Mesenteric fat pad (tissue), 1 donor: ENCODE measurements around the gene ANKS6. TPM values are rescaled to one million over a fixed set of nuclear protein-coding genes. Genes with fewer than 3 reads are reported as not detected.
A peak's percentile ranks its signal among the peaks of the same experiment; 100 is the strongest.

Experiments used
- DNase-seq: peaks from one replicate; pipeline ENCODE4 v3.0.0-alpha.2; 2020; ENCODE audit warnings: low spot score
- total RNA-seq: library from RNA; stranded (reverse); fragmentation: NEBNext Ultra II Directional; extraction: Animal tissue kit (Norgen Biotek cat#: 25700); gene quantifications from one replicate; pipeline ENCODE4 v1.2.1, GENCODE V29; 2021
- donor health status: DM: yes; HTN: yes; CAD: no.

ANKS6 gene
- total RNA-seq, 1 donor from 2014 or later = 18.1 TPM

DNA sequence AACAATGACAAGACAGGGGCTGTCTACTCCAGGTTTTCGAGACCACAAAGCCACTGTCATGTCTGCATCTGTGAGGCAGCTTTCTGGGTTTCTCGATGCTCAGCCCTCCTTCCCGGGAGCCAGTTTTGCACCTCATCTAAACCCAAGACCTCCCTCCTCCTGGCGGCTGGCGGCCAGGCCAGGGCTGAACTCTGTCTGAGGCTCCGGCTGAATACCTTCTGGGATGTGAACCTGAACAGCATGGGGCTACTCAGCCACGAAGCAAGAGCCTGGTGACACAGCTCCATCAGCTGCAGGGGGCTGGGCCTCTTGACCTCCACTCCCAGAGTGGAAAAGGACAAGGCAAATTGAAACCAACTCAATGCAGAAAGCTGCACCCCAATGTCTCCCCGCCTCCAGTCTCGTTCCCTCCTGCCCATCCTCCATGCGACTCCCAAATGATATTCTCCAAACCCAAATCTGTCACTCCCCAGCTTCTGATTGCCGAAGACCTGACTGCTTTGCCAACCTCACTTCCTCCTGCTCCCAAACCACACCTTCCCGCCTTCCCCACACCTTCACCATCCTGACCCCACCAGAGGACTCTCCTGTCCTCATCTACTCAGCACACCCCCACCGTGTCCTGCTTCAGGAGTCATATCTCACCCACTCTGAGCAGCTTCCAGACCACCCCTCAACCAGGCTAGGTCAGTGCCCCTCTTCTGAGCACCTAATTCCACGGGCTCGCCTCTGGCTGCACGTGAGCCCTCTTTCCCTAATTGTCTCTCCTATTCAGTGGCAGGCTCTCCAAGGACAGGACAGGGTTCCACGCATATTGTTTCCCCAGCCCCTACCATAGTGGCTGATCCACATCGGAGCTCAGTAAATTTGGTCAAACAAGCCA lies 4.5 kb downstream of the ANKS6 start:
- peak; percentile 47 for DNase-seq

DNA sequence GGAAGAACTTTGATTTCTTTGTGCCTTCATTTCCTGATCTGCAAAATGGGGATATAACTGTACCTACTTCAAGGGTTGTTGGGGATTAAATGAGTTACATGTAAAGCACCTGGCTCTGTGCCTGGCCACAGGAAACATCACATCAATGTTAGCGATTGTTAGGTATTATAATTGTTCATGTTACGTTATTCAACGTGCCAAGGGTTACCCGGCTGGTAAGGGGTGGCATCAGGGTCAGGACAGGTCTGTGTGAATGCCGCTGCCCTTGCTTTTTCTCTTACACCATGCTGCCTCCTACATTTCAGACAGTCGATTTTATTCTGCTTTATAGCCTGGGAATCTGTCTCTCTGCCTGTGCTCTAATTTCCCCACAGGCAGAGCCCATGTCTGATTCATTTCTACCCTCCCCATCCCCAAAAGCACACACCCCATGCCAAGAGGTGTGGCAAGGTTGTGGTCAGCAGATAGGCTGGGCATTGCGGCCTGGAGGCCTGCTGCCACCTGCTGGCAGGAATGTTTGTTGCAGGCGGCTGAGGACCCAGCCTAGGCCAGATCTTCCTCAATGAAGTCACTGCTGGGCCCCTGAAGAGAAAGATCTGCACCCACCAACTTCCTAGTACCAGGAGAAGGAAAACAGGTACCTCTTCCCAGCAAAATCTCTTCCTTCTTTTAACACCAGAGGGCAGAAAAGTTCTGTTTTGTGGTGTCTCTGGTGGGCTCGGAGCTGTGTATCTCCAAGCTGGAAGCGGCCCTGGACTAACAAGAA lies 5.3 kb downstream of the ANKS6 start:
- peak; percentile 93 for DNase-seq

DNA sequence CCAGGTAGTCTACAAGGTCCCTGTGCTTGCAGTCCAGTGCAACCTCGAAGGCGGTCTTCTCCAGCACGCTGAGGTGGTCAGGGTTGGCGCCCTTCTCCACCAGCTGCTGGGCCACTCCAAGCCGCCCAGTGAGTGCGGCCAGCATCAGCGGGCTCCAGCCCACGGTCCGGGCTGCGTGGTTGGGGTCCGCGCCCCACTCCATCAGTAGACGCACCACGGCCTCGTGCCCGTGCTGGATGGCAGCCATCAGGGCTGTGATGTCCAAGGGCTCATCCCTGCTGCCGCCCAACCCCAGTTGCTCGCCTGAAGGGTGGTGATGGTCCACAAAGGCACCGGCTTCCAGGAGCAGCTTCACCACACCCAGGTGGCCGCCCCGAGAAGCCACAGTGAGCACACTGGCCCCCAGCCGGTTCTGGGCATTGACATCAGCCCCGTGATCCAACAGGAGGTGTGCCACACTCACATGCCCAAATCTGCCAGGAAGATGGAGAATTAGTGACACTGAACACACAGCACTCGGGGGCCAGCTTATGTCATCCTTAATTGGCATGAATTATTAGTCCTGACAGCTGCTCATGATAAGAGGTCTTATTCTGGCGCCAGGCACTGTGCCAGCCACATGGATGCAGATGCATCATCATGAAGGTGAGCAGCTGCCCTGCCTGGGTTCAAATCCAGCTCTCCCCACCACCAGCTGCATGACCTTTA lies 6.1 kb downstream of the ANKS6 start:
- peak; percentile 83 for DNase-seq

DNA sequence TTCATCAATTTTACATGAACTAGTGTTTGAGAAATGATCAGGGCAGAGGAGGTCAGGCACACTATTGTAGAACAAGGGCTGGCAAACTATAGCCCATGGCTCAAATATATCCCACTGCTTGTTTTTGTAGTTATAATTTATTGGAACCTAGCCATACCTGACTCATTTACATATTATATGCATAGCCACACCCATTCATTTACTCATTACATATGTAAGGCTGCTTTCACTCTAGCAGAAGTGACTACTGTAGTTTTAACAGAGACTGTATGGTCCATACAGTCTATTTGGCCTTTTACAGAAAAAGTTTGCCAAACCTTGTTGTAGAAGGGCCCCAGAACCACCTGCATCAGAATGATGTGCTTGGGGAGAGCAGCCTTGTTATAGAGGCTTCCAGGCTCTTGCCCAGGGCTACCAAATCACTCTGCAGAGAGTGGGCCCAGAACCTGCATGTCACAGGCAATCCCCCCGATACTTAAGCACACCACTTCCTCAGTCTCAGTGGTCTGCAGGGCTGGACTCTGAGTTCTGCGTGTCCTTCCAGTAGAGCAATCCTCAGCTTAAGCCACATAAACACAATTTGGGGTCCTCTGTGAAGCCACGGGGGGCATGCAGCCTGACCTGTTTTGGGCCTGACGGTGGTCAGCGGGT lies 6.7 kb downstream of the ANKS6 start:
- peak; percentile 45 for DNase-seq

DNA sequence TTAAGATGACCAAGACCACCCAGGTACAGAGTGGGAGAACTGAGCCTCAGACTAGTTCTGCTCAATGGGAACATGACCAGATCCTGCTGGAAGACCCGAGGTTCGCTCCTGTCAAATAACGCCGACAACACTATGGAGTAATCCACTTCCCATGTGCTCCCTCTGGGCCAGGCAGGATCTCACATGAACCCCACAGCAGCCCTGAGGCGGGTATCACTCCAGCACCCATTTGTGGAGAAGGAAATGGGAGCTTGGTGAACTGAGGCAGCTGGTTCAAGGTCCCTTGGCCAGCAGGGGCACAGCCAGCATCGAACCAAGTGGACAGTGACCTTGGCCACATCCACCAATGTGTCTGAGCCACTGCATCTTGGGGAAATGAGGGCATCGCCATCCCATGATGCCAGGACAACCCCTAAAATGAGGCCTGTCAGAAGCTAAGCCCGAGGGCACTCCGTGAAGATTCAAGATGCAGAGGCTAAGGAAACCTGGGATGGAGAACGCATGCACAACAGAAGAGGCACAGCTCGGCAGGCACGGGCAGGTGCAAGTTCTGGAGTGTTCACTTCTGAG lies 8.5 kb downstream of the ANKS6 start:
- DNase-seq = peak; percentile 65

DNA sequence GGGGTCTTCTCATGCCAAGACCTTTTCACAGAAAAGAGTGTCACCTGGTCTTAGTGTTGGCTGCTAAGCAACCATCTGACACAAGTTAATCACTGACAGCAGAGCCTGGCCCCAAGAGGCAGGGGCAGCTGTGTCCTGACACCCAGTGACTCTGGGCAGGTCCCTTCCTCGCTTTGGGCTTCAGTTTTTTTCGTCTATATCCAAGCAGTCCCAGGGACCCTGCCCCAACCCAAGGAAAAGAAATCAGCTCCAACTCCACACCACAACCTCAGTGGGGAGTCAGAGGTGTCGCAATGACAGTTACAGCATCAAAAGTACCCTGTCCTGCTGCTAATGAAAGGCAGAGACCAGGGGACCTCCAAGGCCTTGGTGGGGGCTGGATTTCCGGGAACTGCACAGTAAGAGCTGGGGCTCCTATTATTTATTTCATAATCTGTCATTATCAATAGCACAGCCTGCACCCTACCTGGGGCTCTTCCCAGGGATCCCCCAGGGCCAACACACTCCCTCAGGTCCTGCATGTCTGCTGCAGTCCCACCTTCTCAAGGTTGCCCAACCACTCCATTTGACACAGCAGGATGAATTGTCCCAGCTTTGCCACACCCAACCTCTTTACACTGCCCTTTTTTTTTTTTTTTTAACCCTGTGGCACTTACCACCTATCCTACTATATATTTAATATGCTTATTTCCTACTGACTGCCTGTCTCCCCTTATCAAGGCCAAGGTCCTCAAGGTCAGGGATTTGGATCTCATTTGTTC lies 9.4 kb downstream of the ANKS6 start:
- peak; percentile 51 for DNase-seq

DNA sequence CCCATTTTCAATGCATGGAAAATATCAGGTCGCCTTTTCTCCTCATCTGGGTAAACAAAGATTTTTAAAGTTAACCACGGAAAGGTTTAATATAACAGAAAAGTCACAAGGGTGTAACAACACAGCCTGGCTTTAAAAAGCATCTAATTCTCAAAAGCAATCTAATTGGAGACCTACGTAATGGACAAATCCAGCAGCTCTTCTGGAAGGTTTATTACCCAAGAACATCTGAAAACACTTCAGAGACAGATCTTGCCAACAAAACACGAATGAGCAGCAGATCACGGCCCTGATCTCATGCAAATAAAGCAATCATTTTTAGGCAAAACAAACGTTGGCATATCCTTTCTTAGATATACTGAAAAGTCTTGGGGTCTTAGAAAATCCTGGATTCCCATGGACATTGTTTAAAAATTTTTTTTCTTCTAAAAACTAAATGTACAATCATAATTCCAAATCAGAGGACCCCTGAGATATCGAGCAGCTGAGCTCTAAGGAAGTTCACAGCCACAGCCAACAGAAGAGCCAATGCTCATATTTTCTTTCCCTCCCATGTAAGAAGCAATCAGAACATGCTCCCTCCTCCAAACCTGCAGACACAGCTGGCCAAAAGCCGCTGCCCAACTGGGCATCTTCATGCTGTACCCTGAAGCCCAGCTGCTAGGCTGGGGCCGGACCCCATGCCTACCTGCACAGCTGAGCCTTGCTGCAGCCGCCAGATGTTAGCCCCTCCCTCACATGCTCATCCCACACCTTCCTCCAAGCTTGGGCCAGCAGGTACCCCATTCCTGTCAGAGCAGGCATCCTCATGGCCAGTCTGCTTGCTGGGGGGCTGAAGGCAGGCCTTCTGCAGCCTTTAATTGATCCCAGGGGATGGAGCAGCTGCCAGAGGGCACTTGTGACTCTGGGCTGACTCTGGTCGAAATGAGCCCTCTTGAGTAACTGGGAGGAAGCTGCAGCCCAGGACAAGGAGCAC lies 11.2 kb downstream of the ANKS6 start:
- peak; percentile 81 for DNase-seq

DNA sequence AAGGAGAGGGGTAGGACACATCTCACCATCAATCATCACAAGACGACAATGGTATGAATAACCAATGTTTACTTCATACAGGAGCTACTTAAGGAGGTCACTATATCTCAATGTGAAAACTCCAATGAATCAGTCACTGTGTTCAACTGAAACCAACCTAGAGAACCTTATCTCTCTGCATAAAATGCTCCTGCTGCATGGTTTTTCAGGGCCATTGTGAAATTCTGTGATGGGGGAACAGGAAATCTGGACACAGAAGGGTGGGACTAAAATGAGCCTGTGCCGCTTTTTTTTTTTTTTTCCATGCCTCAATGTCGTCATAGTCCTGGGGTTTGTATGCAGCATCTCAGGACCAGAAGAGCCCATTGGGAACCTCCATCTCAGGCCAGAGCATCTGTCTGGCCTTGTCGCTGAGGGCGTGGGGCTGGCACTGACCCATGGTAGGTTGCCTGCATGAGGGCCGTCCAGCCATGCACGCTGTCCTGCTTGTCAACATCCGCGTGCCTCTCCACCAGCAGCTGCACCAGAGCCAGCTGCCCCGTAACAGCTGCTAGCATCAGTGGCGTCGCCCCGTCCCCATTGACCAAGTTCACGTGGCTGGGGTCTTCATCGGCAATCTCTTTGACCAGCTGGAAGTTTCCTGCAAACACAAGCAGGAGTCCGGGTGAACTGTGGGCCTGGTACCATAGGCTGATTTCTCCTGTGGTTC lies 12.7 kb downstream of the ANKS6 start:
- peak; percentile 83 for DNase-seq

DNA sequence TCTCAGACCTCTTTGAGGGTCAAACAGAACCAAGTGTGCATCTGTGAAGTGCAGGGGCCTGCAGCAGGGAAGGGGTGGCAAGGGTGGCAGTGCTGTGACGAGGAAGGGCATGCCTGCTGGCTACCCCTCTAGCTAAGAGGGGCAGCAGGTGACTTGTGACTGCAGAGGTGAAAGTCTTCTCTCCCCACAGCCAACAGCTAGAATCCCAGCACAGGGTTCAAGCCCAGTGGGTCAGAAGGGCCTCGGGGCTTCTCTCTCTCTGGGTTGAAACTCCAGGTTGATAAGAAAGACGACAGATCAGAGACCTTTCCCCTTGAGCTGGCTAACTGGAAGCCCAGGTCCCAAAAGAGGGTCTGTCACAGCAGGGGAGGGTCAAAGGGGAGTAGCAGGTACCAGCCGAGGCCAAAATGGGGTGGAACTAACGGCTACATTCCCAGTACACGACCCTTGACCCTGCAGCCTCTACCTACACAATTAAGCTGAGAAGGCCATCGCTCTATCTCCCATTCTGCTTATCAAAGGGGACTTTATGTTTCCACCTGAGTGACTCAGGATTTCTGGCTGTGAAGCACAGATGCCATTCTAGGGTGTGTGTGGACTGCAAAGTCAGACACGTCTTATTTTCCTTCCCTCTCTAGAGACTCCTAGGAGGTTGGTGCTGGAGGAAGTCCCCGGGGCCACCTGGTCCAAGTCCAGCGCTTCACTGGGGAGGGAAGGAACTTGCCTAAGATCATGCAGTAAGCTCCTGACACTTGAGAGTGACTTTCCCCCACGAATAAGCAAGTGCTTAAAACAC lies 14.6 kb downstream of the ANKS6 start:
- DNase-seq = no peak

DNA sequence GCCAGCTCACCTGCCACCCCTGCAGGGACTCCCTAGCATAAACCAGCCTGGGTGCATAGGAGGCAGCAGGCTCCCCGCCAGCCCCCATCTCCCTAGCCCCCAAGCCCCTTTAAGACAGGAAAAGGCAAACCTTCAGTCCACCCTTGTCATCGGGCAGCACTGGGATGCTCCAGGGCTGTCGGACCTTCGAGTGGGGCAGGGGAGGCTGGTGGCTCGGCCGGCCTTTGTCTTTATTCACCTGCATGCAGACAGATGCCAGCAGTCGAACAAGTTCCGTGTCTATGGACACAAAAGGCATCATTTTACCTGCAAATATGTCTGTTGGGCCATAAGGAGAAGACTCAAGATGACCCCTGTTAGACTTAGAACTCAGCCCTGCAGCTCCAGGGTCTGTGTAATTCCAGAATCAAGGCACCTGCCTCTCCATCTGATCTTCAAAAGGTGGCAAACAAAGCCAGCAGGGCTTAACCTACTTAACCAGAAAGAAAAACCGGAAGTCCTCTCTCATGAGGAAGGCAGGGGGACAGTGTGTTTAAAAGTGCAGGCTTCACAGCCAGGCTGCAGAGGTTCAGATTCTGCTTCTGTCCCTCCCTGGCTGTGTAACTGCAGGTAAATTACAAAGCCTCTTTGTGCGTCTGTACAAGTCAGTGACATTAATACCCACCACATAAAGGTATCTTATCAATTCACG lies 16.2 kb downstream of the ANKS6 start:
- DNase-seq = peak; percentile 74

DNA sequence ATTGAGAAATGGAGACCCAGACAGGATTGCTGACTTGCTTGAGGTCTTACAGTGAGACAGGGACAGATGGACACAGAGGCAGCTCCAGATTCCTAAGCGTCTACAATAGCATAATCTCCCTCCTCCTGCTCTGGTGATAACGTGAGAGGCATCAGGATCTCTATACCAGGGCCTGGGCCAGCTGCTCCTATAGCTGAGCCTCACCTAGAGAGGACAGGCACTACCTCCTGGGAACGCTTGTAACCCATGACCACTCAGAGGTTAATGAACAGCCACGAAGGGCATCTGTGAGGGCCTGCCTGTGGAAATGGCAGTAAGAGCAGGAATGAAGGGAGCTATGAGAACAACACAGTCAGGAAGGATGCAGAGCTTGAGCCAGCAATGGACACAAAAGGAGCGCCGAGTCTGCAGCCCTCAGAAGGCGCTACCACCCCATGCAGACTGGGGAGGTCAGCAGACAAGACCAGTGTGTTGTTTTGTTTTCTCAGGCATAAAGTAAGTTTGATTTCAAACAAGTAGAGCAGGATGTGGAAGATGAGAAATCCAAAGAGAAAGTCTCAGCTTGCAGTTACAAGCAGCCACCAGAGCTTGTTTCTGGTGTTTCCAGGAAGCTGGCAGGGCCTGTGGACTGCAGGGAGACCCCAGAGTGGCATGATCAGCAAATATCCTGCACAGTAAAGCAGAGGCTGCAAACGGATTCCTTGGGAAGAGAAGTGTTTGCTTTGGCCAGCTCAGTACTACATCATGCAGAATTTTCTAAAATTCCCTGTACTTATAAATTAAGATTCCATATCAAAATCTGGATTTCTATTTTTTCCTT lies 17.4 kb downstream of the ANKS6 start:
- peak; percentile 41 for DNase-seq

DNA sequence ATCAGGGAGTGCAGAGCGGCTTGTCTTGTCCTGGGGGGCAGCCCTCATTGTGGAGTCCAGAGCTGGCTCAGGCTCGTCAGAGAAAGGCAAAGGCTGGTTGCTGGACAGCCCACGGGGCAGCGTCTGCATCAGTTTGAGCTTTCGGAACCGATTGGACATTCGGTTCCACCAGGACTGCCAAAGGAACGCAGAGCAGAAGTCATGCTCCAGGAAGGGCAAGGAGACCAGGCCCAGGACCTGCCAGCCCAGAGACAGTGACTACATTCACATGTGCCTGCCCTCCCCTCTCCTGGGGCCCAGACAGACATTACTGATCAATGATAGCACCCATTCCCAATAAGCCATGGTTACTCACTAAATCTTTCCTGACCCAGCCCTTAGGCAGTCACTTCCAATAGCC lies 18.1 kb downstream of the ANKS6 start:
- DNase-seq = peak; percentile 57

DNA sequence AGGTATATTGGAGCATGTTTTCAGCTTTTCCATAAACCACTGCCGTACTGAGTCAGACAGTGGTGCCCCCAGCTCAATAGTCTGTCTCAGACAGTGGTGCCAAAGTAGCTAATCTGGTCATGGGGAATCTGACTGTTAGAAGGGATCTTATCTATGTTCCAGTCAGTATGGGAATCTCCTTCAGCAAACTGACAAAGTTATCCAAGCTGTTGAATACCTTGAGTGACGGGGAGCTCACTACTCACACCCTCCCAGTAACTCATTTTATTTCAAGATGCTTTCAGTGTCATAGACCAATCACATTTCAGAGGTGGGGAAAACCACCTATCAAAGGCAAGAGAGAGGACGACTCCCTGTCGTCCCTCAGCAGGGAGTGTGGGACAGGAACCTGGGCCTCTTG lies 18.7 kb downstream of the ANKS6 start:
- no peak for DNase-seq

DNA sequence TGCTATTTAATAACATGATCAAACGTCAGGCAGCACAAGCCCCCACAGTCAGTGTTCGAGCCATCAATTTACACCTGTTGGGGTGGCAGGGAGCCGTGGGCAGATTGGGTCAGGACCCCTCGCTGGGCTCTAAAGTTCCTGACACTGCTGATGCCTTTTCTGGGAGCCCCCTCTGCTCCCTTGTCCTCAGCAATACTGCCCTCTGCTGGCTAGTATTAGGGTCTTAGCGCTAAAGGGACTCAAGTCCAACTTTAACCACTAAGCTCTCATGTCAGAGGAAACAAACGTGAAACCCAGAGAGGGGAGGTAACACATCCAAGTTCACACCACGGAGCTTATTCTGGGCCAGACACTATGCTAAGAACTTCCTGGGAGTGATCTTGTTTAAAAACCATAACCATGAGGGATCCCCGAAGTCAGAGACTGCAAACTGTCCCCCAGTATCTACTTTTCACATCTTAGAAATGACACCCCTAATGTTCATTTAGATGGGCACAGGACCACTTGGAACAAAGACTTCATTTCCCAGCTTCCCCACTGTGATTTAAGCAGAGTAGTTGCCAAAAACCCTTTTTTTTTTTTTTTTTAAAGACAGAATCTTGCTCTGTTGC lies 20.4 kb downstream of the ANKS6 start:
- peak; percentile 53 for DNase-seq

DNA sequence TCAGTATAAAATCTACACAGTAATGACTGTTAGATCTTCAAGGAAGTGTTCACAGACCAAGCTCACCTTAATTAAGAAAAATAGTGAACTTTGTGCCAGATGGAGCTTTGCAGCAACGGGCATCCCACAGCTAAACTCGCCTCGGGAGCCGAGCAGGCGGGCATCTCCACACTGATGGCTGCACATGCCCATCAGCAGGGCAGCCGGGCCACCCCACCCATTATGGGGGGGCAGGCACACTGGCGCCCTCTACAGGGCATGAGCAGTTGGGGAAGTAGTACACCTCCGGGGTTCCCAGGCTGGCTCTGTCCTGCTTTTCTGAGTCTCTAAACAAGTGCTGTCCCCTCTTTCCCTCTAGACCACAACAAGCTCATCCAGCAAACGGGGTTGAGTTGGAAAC lies 21.6 kb downstream of the ANKS6 start:
- peak; percentile 57 for DNase-seq

DNA sequence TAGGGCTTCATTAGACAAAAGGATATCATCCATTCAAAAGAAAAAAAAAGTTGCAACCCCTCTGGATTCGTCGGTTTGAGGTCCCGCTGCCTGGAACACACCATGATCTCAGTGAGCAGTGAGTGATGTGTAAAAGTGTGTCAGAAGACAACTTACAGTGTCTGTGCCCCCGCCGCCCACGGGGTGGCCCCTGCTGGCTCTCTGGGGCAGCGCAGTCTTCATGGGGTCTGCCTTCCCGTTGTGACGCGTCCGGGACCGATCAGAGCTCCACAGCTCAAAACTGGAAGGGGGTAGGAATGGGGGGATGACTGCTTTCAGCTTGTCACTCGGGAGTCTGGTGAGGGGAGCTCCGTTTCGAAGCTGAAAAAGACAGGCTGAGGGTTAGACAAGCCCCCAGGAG lies 22.6 kb downstream of the ANKS6 start:
- DNase-seq = no peak
